Stimulated activated CD4-positive, alpha-beta T cell treated with anti-CD3 and anti-CD28 coated beads, Interleukin-15, amount 100 ng/mL, for 48 hours (primary cell): ENCODE measurements around the gene MTHFSD.
A peak's percentile ranks its signal among the peaks of the same experiment; 100 is the strongest.

ENCODE experiments used
- DNase-seq, 2 donors: peaks; one replicate each; pipeline ENCODE4 v3.0.0-alpha.2; 2020; ENCODE audit warnings: low read depth in 2 of 2

Gene MTHFSD

DNA sequence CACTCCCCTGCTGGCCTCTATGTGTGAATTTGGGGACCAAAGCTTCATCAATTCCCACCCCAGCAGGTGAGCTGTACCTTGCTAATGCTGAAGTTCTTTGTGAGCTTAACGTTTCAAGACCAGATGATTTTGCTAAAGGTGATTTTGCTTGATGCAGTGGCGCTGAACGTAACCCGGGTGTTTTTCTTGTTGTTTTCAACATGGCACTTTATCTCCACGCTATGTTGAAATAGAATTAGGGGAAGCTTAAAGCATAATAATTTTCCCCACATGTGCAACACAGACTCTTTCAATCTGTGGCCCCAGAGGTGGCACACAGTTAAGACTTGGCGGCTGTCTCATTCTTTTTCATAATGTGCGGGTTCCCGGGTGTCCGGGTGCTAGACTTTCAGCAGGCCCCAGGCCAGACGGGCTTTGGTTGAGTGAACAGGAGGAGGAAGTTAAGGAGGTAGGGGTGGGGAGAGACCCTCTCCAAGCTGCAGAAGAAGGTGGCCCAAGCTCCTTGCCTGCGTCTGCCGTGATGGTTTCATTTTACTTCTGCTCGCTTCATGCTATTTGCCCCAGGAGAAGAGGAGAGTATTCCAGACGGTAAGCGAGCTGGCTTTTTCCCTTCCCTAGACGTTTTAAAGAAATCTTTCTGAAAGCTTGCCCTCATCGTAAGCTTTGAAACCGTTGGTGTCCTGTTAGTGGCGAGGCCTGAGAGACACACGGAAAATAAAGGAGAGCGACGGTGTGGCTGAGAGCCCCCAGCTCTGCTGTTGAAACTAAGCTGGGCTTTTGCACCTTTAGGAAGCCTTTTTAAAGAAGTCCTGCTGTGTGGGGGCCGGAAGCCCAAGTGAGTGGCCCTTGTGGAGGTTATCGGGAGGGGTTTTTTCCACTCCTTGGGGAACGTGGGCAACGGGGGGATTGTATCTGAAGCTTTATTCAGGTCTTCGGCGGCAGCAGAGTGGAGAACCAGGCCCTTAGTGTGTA lies 15.8 kb upstream of the MTHFSD start:
- DNase-seq: no peak

DNA sequence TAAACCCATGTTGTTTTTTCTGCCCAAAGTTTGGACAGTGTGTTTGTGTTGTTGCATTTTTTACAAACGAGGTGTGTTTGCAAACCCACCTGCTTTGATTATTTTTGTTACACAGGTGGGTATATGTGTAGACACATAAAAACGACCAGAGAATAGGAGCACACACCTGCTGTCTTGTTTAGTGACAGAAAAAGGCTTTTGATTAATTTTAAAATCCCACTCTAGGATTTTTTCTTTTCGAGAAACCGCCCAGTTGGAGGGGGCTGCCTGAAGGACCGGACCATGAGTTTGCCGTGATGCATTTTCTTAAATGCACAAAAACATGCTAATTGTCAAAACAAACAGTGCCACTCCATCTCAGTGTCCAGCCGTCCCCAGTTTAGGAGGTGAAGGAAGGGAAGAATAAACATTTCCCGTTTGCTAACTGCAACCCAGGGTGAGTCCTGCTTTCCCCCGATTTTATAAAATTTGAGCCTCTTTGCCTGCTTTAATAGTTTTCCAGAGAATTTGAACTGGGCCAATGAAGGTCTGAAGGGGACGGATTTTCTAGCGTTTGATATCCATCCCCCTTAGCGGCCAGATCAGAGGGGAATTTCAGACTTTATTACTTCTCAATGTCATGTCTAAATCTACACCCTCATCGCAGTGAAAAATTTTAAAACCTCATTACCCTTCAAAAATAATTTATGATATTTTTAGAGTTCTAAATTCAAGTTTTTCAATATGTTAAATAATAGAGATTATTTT lies 14.8 kb upstream of the MTHFSD start:
- no peak for DNase-seq

DNA sequence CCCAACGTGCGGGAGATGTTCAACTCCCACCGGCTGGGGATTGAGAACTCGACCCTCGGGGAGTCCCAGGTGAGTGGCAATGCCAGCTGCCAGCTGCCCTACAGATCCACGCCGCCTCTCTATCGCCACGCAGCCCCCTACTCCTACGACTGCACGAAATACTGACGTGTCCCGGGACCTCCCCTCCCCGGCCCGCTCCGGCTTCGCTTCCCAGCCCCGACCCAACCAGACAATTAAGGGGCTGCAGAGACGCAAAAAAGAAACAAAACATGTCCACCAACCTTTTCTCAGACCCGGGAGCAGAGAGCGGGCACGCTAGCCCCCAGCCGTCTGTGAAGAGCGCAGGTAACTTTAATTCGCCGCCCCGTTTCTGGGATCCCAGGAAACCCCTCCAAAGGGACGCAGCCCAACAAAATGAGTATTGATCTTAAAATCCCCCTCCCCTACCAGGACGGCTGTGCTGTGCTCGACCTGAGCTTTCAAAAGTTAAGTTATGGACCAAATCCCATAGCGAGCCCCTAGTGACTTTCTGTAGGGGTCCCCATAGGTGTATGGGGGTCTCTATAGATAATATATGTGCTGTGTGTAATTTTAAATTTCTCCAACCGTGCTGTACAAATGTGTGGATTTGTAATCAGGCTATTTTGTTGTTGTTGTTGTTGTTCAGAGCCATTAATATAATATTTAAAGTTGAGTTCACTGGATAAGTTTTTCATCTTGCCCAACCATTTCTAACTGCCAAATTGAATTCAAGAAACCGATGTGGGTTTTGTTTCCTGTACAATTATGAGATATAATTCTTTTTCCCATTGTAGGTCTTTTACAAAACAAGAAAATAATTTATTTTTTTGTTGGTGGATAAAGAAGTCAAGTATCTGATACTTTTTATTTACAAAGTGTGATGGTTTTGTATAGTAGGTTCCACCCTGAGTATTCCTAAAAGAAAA lies 13.9 kb upstream of the MTHFSD start:
- DNase-seq: no peak

DNA sequence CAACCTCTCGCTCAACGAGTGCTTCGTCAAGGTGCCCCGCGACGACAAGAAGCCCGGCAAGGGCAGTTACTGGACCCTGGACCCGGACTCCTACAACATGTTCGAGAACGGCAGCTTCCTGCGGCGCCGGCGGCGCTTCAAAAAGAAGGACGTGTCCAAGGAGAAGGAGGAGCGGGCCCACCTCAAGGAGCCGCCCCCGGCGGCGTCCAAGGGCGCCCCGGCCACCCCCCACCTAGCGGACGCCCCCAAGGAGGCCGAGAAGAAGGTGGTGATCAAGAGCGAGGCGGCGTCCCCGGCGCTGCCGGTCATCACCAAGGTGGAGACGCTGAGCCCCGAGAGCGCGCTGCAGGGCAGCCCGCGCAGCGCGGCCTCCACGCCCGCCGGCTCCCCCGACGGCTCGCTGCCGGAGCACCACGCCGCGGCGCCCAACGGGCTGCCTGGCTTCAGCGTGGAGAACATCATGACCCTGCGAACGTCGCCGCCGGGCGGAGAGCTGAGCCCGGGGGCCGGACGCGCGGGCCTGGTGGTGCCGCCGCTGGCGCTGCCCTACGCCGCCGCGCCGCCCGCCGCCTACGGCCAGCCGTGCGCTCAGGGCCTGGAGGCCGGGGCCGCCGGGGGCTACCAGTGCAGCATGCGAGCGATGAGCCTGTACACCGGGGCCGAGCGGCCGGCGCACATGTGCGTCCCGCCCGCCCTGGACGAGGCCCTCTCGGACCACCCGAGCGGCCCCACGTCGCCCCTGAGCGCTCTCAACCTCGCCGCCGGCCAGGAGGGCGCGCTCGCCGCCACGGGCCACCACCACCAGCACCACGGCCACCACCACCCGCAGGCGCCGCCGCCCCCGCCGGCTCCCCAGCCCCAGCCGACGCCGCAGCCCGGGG lies 12.9 kb upstream of the MTHFSD start:
- no peak for DNase-seq

DNA sequence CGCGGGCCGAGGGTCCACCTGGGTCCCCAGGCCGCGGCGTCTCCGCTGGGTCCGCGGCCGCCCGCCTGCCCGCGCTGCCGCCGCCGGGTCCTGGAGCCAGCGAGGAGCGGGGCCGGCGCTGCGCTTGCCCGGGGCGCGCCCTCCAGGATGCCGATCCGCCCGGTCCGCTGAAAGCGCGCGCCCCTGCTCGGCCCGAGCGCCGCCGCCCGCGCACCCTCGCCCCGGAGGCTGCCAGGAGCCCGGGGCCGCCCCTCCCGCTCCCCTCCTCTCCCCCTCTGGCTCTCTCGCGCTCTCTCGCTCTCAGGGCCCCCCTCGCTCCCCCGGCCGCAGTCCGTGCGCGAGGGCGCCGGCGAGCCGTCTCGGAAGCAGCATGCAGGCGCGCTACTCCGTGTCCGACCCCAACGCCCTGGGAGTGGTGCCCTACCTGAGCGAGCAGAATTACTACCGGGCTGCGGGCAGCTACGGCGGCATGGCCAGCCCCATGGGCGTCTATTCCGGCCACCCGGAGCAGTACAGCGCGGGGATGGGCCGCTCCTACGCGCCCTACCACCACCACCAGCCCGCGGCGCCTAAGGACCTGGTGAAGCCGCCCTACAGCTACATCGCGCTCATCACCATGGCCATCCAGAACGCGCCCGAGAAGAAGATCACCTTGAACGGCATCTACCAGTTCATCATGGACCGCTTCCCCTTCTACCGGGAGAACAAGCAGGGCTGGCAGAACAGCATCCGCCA lies 12.1 kb upstream of the MTHFSD start:
- no peak for DNase-seq

DNA sequence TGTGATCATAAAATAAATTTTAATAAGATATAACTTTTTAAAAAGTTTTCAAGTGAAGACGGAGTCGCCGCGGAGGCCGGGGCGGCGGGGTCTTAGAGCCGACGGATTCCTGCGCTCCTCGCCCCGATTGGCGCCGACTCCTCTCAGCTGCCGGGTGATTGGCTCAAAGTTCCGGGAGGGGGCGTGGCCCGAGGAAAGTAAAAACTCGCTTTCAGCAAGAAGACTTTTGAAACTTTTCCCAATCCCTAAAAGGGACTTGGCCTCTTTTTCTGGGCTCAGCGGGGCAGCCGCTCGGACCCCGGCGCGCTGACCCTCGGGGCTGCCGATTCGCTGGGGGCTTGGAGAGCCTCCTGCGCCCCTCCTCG lies 11.5 kb upstream of the MTHFSD start, which contains the start of gene FOXC2:
TSS of gene FOXC2 (plus strand) at position 229 of the 365 bp plus-strand sequence. CDS start 507 bp downstream, outside the sequence.
- DNase-seq: peak in 1 of 2 donors; percentile 38

DNA sequence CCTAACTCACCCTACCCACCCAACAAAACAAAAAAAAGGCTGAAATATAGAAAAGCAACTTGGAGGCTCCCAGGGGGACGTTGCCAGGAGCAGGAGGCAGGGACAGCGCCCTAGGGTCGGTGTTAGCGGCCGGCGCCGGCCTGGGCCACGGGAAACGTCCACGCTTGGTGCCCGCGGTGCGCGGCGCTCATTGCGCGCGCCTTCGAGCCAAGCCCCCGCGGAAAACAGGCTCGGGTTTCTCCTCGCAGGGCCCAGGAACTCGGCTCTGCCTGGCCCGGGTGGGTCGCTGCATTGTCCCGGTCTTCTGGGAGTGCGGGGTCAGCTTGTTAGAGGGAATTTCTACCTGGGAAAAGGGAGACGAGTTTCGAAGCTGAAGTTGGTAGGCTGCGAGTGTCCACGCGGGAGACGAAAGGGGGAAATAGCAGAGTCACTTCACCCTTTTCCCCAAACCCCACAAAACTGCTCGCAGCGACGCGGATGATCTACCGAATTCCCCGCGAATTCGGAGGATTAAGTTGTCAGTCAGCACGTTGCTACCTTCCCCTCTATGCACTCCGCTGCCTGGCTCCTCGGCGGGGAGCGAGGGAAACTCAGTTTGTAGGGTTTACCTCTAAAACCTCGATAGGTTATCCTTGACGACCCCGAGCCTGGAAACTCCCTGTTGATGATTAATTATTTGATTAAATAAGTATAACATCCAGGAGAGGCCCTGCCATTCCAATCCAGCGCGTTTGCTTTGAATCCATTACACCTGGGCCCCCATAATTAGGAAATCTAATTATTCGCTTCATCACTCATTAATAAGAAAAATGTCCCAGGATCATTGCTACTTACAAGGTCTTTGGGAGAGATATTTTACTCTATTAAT lies 10.8 kb upstream of the MTHFSD start:
- DNase-seq: no peak

DNA sequence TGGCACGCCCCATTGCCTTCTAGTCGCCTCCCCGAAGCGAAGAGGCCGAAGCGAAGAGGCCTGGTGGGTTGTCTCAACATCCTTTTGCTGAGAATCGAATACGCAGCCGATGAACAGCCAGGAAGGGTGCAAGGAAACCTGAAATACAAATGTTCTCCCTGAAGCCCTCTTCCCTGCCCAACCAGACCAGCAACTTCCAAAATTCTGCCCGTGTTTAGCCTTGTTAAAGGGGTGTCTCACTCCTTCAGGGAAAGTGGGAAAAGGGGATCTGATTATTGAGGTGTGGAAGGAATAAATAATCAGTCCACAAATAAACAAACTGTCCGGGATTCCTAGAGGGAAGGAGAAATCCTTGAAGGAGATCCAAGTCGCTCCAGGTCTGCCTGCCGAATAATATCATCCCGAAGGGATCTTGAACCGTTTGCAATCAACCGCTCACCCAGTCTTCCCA lies 10.2 kb upstream of the MTHFSD start:
- no peak for DNase-seq

DNA sequence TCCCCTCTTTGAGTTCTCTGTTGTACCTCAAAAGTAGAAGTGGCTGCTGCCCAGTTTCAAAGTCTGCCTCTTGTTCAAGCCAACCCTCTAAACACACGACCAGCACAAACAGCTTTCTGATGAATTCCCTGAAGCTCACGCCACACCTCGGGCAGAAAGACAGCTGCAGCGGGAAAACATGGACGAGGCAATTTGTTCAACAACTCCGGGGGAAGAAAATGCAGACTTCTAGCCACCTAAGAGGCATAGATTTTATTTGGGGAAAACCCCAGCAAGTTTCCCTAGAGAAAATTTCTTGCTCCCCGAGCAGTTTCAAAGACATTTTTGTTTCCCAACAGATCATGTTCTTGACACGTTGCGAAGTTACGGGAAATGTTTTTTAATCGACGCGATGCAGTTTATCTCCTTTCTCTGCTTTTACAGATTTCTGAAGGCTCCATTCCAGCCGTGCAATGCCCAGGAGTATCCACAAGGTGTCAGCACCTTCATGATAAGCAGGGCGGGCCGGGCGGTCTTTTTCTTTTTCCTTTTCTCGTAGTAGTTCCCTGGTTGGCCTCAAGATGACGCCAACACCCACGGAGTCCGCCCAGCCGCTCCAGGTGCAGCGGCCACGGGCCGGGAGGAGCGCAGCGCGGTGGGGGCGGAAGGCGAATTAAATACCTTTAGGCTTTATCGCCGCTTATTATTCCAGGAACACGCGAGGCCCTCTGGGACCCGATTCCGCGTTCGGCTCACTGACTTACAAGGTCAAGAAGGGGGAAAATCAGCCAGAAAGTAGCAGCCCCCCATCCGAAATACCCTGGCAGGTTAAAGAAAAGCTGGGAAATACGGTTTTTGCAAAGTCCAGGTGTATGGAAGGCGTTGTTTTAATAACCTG lies 8.7 kb upstream of the MTHFSD start:
- DNase-seq: peak; percentile 80 to 85

DNA sequence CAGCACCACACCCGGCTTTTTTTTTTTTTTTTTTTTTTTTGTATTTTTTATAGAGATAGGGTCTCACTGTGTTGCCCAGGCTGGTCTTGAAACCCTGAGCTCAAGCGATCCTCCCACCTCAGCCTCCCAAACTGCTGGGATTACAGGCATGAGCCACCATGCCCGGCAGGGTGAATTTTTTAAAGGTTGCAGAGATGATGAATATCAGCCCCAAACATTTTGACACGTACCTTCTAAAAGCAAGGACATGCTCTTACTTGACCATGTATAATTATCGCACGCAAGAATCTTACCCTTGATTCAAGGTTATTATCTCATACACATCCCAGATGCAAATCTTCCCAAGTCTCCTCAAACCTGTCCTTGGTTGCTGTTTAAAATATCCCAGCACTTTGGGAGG lies 7.3 kb upstream of the MTHFSD start:
- DNase-seq: no peak

DNA sequence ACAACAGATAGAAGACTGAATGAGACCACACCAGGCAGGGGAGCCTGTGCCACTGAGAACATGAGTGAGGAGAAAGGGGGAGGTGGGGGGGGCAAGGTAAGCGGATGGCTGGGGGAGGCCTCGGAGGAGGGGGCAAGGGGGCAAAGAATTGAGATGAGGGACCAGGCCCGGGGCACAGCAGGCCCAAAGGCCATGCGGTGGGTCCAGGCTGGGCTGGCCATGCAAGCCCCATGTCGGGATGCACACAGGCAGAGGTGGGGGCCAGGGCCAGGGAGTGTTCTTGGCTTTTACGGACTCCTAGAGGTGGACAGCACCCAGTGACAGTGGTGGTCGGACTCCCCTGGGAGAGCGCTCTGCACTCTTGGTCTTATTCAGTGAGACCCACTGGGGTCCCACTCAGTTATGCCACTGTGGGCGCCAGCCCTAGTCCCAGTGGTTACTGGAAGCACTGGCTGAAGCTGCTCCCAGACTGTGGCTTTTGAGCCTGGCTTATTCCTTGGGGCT lies 4.8 kb upstream of the MTHFSD start:
- no peak for DNase-seq

DNA sequence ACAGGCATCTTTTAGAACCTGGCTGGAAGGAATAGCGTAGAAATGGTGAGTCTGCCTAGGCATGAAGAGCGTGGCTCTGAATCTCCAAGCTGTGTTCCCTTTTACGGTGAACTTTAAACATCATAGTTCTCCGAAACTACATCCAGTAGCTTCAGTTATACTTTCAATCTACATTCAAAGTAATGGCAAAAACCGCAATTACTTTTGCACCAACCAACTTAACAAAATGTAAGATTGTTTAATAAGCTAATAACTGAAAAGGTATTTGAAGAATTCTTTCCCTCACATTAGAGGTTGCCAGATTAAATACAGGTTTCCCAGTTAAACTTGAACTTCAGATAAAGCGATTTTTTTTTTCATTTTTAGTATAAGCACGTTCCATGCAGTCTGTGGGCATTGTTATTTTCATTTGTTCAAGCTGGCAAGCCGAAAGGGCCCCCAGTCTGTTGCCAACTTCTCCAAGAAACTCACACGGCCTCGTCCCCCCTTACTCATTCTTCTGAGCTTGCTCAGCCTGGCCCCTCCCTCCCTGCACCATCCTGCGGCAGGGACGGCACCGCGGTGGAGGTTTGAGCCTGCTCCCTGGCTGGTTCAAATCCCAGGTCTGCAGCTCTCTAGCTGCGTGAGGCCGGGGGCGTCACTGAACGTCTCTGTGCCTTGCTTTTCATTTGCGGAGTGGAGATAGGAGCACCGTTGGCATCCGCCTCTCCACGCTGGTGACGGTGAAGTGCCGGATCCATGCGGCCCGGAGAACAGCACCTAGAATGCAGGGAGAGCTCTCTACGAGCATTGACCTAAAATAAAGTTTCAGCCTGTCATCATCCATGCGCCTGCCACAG lies 3.5 kb upstream of the MTHFSD start:
- DNase-seq: no peak

DNA sequence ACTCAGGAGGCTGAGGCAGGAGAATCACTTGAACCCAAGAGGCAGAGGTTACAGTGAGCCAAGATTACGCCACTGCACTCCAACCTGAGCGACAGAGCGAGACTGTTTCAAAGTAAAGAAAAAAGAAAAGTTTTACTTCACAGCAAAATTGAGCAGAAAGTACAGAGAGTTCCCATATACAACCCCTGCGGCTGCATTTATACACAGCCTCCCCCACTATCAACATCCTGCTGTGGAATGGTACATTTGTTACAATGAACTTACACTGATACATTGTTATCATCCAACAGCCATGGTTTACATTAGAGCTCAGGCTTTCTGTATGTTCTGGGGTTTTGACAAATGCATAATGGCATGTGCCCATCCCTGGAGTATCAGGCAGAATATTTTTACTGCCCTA lies 2.6 kb upstream of the MTHFSD start:
- DNase-seq: no peak

DNA sequence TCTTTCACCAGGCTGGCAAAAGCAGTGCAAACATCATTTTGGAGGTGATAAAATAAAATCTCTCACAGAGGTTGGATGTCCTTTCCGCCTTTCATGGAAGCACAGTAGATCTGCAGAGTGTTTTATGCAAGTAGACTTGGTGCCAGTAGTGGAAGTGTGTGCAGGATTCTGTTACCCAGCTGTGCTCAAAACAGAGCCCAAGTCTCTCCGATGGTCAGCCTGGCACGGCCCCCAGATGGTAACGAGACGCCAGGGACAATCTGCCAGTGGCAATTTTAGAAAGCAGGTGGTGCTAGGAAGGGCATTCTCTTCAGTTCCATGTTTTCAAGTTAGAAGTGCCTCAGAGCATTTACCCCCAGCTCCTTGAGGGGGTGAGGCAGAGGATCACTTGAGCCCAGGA lies 1.5 kb upstream of the MTHFSD start:
- no peak for DNase-seq

DNA sequence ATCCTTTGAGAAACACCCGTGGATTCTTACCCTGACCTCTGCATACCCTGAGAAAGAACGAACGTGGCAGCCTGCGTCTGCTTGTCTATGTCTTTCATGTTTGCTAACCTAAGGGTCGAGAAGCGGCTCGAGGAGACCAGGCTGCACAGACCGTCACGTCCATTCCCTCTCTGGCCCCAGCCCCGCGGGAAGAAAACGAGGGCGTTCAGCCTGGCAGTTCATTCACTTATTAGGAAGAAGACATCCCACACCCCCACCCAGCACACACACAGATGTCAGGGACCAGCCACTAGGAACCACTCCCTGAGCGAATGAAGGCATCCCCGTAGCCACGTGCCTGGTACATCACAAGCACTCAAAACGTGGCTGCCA lies 655 bp upstream of the MTHFSD start:
- no peak for DNase-seq

DNA sequence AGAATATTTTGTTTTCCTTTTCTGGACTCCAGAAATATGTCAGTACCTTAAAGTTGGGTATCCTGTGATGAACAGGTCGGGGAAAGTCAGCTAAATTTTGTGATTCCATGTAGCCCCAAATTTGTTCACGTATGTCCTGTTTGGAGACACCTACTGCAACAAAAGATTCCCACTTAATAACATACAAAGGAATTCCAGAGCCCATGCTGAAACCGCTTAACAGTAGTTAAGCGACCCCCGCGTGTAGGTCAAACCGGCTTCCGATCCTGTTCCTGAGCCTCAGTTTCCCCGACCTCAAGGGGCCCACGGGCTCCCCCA lies 477 bp downstream of the MTHFSD start:
- no peak for DNase-seq

DNA sequence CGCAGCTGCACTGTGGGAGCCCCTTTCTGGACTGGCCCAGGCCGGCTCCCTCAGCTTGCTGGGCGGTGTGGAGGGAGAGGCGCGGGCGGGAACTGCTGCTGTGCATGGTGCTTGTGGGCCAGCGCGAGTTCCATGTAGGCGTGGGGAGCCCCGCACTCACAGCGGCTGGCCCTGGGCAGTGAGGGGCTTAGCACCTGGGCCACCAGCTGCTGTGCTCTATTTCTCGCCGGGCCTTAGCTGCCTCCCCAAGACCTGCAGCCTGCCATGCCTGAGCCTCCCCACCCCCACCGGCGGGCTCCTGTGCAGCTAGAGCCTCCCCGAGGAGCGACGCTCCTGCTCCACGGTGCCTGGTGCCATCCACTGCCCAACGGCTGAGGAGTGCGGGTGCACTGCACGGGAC lies 1.7 kb downstream of the MTHFSD start:
- no peak for DNase-seq
